ACC112 (cell line): ENCODE data around the gene UBA5.
"Not testable (repeated sequence)": the region's sequence is repeated elsewhere in the genome, so short reads cannot be mapped to it uniquely, and the experiment has no call there.

Experiments used
- H2AFZ ChIP-seq: fragments of 200-600 bp; sonication (generic); one replicate; pipeline ENCODE4 v1.6.0; 2017; ENCODE audit warnings: antibody characterized with exemption, low read length; ENCODE audit not compliant: unreplicated experiment
- H3K27ac ChIP-seq: fragments of 200-600 bp; sonication (generic); 2 replicates; pipeline ENCODE4 v1.5.1; 2014; ENCODE audit warnings: low read depth, mild to moderate bottlenecking, antibody characterized with exemption, low read length, moderate library complexity
- H3K27me3 ChIP-seq: fragments of 200-600 bp; sonication (generic); 2 replicates; pipeline ENCODE4 v1.6.1; 2014; ENCODE audit warnings: mild to moderate bottlenecking, antibody characterized with exemption, low read length, moderate library complexity, mixed read lengths; ENCODE audit not compliant: insufficient read depth
- H3K36me3 ChIP-seq: fragments of 200-600 bp; sonication (generic); 2 replicates; pipeline ENCODE4 v1.6.1; 2016; ENCODE audit warnings: mild to moderate bottlenecking, antibody characterized with exemption, low read length, moderate library complexity, mixed read lengths; ENCODE audit not compliant: insufficient read depth
- H3K4me1 ChIP-seq: fragments of 200-600 bp; sonication (generic); one replicate; pipeline ENCODE4 v1.6.1; 2016; ENCODE audit warnings: low read length, mixed read lengths; ENCODE audit not compliant: insufficient read depth, unreplicated experiment, control insufficient read depth
- H3K4me3 ChIP-seq: fragments of 200-600 bp; sonication (generic); 2 replicates; pipeline ENCODE4 v1.5.1; 2014; ENCODE audit warnings: mild to moderate bottlenecking, low read depth, low read length
- H3K79me2 ChIP-seq: fragments of 200-600 bp; sonication (generic); one replicate; pipeline ENCODE4 v1.6.0; 2016; ENCODE audit warnings: low read length; ENCODE audit not compliant: control insufficient read depth, unreplicated experiment, insufficient read depth

UBA5 gene

GRCh38 chr3:132629928-132630327 lies 30.2 kb upstream of the UBA5 start:
- Histone ChIP-seq H3K27me3 (no peaks in the 10 kb centered on the region), H3K4me3 (no peak overlapping the region), H2AFZ (peak overlapping the region; percentile 53), H3K36me3 (peaks cover 19% of the 10 kb centered on the region), H3K4me1 (peaks cover 12% of the 10 kb centered on the region), H3K27ac (peak overlapping the region; percentile 75), H3K79me2 (no peaks in the 10 kb centered on the region)

DNA sequence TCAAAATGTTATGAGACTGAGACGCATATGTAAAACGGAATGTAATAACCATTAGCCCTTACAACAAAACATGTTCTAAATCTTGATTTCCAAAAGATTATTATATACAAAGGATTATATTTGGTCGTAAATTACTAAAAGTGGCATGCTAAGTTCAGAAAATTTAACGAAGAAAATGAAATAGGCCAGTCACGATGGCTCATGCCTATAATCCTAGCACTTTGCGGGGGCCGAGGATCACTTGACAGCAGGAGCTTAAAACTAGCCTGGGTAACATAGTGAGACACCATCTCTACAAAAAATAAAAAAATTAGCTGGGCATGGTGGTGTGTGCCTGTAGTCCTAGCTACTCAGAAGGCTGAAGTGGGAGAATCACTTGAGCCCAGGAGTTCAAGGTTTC lies 29.5 kb upstream of the UBA5 start:
- peaks cover 12% of the 10 kb centered on the region for H3K4me1 ChIP-seq
- no peak overlapping the region for H3K4me3 ChIP-seq
- H3K27ac ChIP-seq, result peak overlapping the region; percentile 75
- peak overlapping the region; percentile 53 for H2AFZ ChIP-seq
- peaks cover 23% of the 10 kb centered on the region for H3K36me3 ChIP-seq
- H3K27me3 ChIP-seq, result no peaks in the 10 kb centered on the region
- H3K79me2 ChIP-seq, result no peaks in the 10 kb centered on the region

GRCh38 chr3:132635052-132635451 lies 25.1 kb upstream of the UBA5 start:
- Histone ChIP-seq H3K27me3 (no peaks in the 10 kb centered on the region), H3K4me1 (peaks cover 16% of the 10 kb centered on the region), H3K27ac (no peak overlapping the region), H2AFZ (no peak overlapping the region), H3K79me2 (no peaks in the 10 kb centered on the region), H3K36me3 (peaks cover 12% of the 10 kb centered on the region; the same call in 1 of the 2 replicates), H3K4me3 (no peak overlapping the region)

DNA sequence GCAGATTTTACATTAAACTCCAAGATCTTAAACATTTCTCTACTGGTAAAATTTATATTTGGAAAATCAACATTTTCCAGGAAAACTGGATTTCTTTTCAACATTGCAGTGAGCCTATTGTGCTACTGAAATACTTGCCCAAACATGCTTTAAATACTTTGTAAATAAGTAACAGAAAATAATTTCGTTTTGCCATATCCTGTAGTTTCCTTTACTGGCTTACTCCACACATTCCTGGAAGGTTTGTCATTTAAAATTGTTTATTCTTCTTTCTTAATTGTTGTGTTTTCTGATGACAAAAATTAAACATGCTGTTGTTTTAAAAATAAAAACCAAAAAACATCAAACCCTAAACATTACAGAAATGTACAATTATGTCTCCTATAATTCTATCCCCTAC lies 22.5 kb upstream of the UBA5 start:
- Histone ChIP-seq H3K4me3 (peak overlapping the region; percentile 28; the same call in 1 of the 2 replicates), H2AFZ (no peak overlapping the region), H3K36me3 (peaks cover 12% of the 10 kb centered on the region; the same call in 1 of the 2 replicates), H3K27ac (peak overlapping the region; percentile 39), H3K79me2 (no peaks in the 10 kb centered on the region), H3K27me3 (no peaks in the 10 kb centered on the region), H3K4me1 (peaks cover 12% of the 10 kb centered on the region)

- Histone ChIP-seq H3K79me2 (no peaks in the 10 kb centered on the region), H3K4me1 (peaks cover 12% of the 10 kb centered on the region), H3K27me3 (no peaks in the 10 kb centered on the region), H2AFZ (no peak overlapping the region), H3K27ac (no peak overlapping the region), H3K4me3 (no peak overlapping the region), H3K36me3 (peaks cover 12% of the 10 kb centered on the region; the same call in 1 of the 2 replicates)
Measured at GRCh38 chr3:132638706-132639105, 21.4 kb upstream of the UBA5 start.

- H3K4me1 ChIP-seq, result peaks cover 18% of the 10 kb centered on the region
- not testable (repeated sequence) for H3K36me3 ChIP-seq, H3K27ac ChIP-seq, H2AFZ ChIP-seq, H3K4me3 ChIP-seq, H3K79me2 ChIP-seq, H3K27me3 ChIP-seq
Measured at GRCh38 chr3:132641427-132641826, 18.7 kb upstream of the UBA5 start.

DNA sequence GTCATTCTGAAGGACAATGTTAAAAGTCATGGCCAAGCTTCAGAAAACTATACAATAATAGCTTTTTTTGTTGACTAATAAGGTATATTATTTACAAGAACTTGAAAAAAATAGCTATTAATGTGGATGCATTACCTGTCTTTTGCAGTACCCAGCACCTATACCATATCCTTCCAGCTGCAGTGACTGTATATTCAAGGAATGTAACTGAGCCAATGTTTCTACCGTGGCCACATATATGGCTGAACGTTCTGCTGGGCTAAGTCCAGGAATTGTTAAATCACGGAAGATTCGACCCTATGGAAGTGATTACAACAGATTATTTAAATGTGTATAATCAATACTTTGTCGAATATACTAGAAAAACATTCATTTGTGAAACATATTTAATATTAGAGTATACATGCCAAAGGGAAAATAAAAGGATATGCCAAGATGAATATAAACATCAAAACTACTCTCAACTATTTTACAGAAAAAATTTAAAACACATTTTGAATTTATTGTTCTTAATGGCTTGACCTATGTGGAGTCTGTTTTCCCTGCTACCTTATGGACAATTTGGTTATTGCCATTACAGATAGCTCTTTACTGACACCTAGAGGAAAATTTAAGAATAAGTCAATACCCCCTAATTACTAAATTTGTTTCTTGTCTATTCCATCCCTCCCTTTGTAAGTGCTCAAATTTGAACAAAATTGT lies 18.1 kb upstream of the UBA5 start:
- Histone ChIP-seq H3K79me2 (no peaks in the 10 kb centered on the region), H3K27ac (no peak overlapping the region), H3K4me1 (peaks cover 18% of the 10 kb centered on the region), H2AFZ (no peak overlapping the region), H3K4me3 (no peak overlapping the region), H3K36me3 (0 out of 2 replicates have a peak, but pooled peaks cover 4% of the 10 kb centered on the region), H3K27me3 (no peaks in the 10 kb centered on the region)

DNA sequence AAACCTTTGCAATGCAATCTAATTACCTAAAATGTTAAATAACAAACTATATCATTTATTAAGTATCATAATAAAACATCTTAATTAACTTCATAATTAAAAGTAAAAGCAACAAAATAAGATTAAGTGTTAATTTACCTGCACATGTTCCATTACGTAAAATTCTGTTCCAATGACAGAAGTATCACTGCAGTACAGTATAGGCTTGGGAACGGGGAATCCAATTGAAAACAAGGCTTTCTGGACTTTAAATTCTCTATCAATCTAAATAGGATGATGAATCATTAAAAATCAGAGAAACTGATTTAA lies 17.6 kb upstream of the UBA5 start:
- Histone ChIP-seq H3K27ac (no peak overlapping the region), H3K79me2 (no peaks in the 10 kb centered on the region), H3K4me1 (peaks cover 14% of the 10 kb centered on the region), H2AFZ (no peak overlapping the region), H3K27me3 (no peaks in the 10 kb centered on the region), H3K36me3 (0 out of 2 replicates have a peak, but pooled peaks cover 4% of the 10 kb centered on the region), H3K4me3 (no peak overlapping the region)

GRCh38 chr3:132643366-132643765 lies 16.8 kb upstream of the UBA5 start:
- H3K79me2 ChIP-seq, result no peaks in the 10 kb centered on the region
- no peak overlapping the region for H2AFZ ChIP-seq
- no peak overlapping the region for H3K4me3 ChIP-seq
- no peak overlapping the region for H3K27ac ChIP-seq
- peaks cover 6% of the 10 kb centered on the region for H3K4me1 ChIP-seq
- H3K36me3 ChIP-seq, result 0 out of 2 replicates have a peak, but pooled peaks cover 4% of the 10 kb centered on the region
- no peaks in the 10 kb centered on the region for H3K27me3 ChIP-seq

DNA sequence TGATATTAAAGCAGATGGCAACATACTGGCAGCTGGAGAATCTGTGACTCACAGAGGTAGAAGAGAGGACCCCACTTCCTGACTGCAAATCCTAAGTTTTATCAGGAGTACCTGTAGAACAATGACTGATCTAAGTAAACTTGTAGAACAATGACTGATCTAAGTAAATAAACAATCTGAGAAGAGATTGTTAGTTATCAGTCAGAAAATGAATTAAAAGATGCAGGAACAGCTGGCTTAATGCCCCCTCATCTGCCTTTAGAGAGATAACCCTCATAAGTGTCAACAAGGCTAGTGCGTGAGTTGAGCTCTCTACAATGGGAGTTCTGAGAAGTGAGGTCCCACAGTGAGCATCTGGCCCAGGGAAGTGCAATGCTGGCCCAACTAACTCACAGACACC lies 15.1 kb upstream of the UBA5 start:
- no peak overlapping the region for H2AFZ ChIP-seq
- H3K79me2 ChIP-seq, result no peaks in the 10 kb centered on the region
- no peak overlapping the region for H3K4me3 ChIP-seq
- H3K27me3 ChIP-seq, result no peaks in the 10 kb centered on the region
- no peaks in the 10 kb centered on the region for H3K36me3 ChIP-seq
- H3K27ac ChIP-seq, result no peak overlapping the region
- peaks cover 6% of the 10 kb centered on the region for H3K4me1 ChIP-seq

- H3K4me3 ChIP-seq, result no peak overlapping the region
- peaks cover under 1% of the 10 kb centered on the region for H3K4me1 ChIP-seq
- H3K79me2 ChIP-seq, result peaks cover 9% of the 10 kb centered on the region
- H3K36me3 ChIP-seq, result no peaks in the 10 kb centered on the region
- H3K27ac ChIP-seq, result no peak overlapping the region
- H3K27me3 ChIP-seq, result no peaks in the 10 kb centered on the region
- H2AFZ ChIP-seq, result no peak overlapping the region
Measured at GRCh38 chr3:132650153-132650552, 10.0 kb upstream of the UBA5 start.
